OCI-M2 (cell line): ENCODE measurements around the gene KPNA6.
"Not testable (repeated sequence)": the region's sequence is repeated elsewhere in the genome, so short reads cannot be mapped to it uniquely, and the experiment has no call there.

Experiments
- DNase-seq: peaks from one replicate; lab custom pipeline; 2025; ENCODE audit not compliant: unreplicated experiment; lab: John Stamatoyannopoulos, UW

The KPNA6 gene

GRCh38 chr1:32107742-32108661, at the start of gene KPNA6:
KPNA6 (plus strand) TSS chr1:32108056; CDS start chr1:32108131, 75 bp downstream.
- DNase-seq, result peak; percentile 85

GRCh38 chr1:32060914-32061313, 46.9 kb upstream of the KPNA6 start:
- DNase-seq, result no peak

GRCh38 chr1:32062867-32063230, 45.0 kb upstream of the KPNA6 start:
- no peak for DNase-seq

- DNase-seq, result no peak
Observed at GRCh38 chr1:32063261-32063681, 44.6 kb upstream of the KPNA6 start.

- not testable (repeated sequence) for DNase-seq
Observed at GRCh38 chr1:32065613-32066488, 42.0 kb upstream of the KPNA6 start.

- DNase-seq, result no peak
Observed at GRCh38 chr1:32066489-32066873, 41.4 kb upstream of the KPNA6 start.

- no peak for DNase-seq
Observed at GRCh38 chr1:32068957-32069588, 38.8 kb upstream of the KPNA6 start.

GRCh38 chr1:32071758-32072621, 35.9 kb upstream of the KPNA6 start:
- no peak for DNase-seq

GRCh38 chr1:32072622-32073298, 35.1 kb upstream of the KPNA6 start, which contains the start of gene TMEM39B:
TMEM39B (plus strand) TSS chr1:32072939; CDS start chr1:32073048, 109 bp downstream.
- DNase-seq, result peak; percentile 69

- DNase-seq, result peak; percentile 89
Observed at GRCh38 chr1:32073299-32074229, 34.3 kb upstream of the KPNA6 start.

- no peak for DNase-seq
Observed at GRCh38 chr1:32074841-32075240, 33.0 kb upstream of the KPNA6 start.

GRCh38 chr1:32077451-32077850, 30.4 kb upstream of the KPNA6 start:
- no peak for DNase-seq

GRCh38 chr1:32082022-32082421, 25.8 kb upstream of the KPNA6 start:
- DNase-seq, result no peak

- DNase-seq, result not testable (repeated sequence)
Observed at GRCh38 chr1:32086381-32086780, 21.5 kb upstream of the KPNA6 start.

- no peak for DNase-seq
Observed at GRCh38 chr1:32091176-32091575, 16.7 kb upstream of the KPNA6 start.

GRCh38 chr1:32091591-32091990, 16.3 kb upstream of the KPNA6 start:
- DNase-seq, result no peak

GRCh38 chr1:32094746-32095521, 12.9 kb upstream of the KPNA6 start:
- DNase-seq, result no peak

GRCh38 chr1:32099426-32099825, 8.4 kb upstream of the KPNA6 start:
- DNase-seq, result no peak
